Measurements from ENCODE around the gene PAX8. TPM values are rescaled to one million over a fixed set of nuclear protein-coding genes. Genes with fewer than 3 reads are reported as not detected.

Gene PAX8
- polyA plus RNA-seq, 1 of the 3 experiments (the other 2 are of a cell fraction) = 0.23 TPM

- Histone ChIP-seq H2AFZ (ENCODE audit: low read depth) (no peak overlapping the region), H3K79me2 (ENCODE audit: insufficient read depth) (no peaks in the 10 kb centered on the region), H3K4me2 (no peak overlapping the region), H3K27me3 (ENCODE audit: insufficient read depth) (peaks cover 97% of the 10 kb centered on the region), H3K9me2 (no peaks in the 10 kb centered on the region), H3K9ac (no peak overlapping the region), H3K9me3 (no peaks in the 10 kb centered on the region), H3F3A (replicated peaks; ENCODE audit: insufficient read depth) (no peaks in the 10 kb centered on the region), H4K20me1 (ENCODE audit: insufficient read depth) (no peaks in the 10 kb centered on the region), H3K27ac (ENCODE audit: low read depth in 2 of 2, low read length in 1 of 2) (no peak overlapping the region), H3K4me3 (ENCODE audit: low read depth in 2 of 2, low read length in 1 of 2) (no peak overlapping the region), H3K36me3 (replicated peaks in 1 of 2; ENCODE audit: control insufficient read depth in 1 of 2, insufficient read depth in 2 of 2, low read length in 1 of 2) (no peaks in the 10 kb centered on the region), H3K4me1 (ENCODE audit: control insufficient read depth in 1 of 2, insufficient read depth in 2 of 2, low read depth in 1 of 2, low read length in 1 of 2) (peaks cover 0 to 8% of the 10 kb centered on the region in 2 experiments; a peak in 1 of 4 replicates)
- ChIA-PET CTCF (interaction anchor here (0.6 to 1.6 kb wide), 3 partner anchors 104 to 129 kb away, joined by 3 to 9 read pairs (median 6); no protein-coding TSS in a partner anchor), POLR2A (no interaction called here)
- TF ChIP-seq RCOR1 (IDR thresholded peaks at IDR 0.05; ENCODE audit: low read length) (no peak), USF1 (IDR thresholded peaks at IDR 0.05; ENCODE audit: borderline replicate concordance, low read depth) (no peak), USF2 (IDR thresholded peaks at IDR 0.05; ENCODE audit: borderline replicate concordance, low read depth, low read length) (no peak), MXI1 (IDR thresholded peaks at IDR 0.05; ENCODE audit: low read depth, low read length) (no peak), RXRA (IDR thresholded peaks at IDR 0.05; ENCODE audit: borderline replicate concordance, low read depth) (no peak), ZBTB33 (IDR thresholded peaks at IDR 0.05; ENCODE audit: borderline replicate concordance, low read depth) (no peak), RFX5 (IDR thresholded peaks at IDR 0.05; ENCODE audit: low read length) (no peak), EP300 (IDR thresholded peaks at IDR 0.05; ENCODE audit: borderline replicate concordance in 1 of 2, low read depth in 1 of 2, low read length in 1 of 2) (no peak), YY1 (IDR thresholded peaks at IDR 0.05; ENCODE audit: low read depth) (no peak), FOXM1 (IDR thresholded peaks at IDR 0.05; ENCODE audit: low read depth) (no peak), ELF1 (IDR thresholded peaks at IDR 0.05) (no peak), TAF1 (IDR thresholded peaks at IDR 0.05; ENCODE audit: borderline replicate concordance, low read depth, low read length) (no peak), POLR2AphosphoS5 (IDR thresholded peaks at IDR 0.05; ENCODE audit: low read depth, low read length) (no peak), GATA2 (CRISPR knock-in tag; IDR thresholded peaks at IDR 0.05) (no peak)
- TF ChIP-seq, protein P1, sequence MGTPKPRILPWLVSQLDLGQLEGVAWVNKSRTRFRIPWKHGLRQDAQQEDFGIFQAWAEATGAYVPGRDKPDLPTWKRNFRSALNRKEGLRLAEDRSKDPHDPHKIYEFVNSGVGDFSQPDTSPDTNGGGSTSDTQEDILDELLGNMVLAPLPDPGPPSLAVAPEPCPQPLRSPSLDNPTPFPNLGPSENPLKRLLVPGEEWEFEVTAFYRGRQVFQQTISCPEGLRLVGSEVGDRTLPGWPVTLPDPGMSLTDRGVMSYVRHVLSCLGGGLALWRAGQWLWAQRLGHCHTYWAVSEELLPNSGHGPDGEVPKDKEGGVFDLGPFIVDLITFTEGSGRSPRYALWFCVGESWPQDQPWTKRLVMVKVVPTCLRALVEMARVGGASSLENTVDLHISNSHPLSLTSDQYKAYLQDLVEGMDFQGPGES (IDR thresholded peaks at IDR 0.05; ENCODE audit: low read depth, low read length) = no peak
- TF ChIP-seq, protein P2, sequence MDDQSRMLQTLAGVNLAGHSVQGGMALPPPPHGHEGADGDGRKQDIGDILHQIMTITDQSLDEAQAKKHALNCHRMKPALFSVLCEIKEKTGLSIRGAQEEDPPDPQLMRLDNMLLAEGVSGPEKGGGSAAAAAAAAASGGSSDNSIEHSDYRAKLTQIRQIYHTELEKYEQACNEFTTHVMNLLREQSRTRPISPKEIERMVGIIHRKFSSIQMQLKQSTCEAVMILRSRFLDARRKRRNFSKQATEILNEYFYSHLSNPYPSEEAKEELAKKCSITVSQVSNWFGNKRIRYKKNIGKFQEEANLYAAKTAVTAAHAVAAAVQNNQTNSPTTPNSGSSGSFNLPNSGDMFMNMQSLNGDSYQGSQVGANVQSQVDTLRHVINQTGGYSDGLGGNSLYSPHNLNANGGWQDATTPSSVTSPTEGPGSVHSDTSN (IDR thresholded peaks at IDR 0.05) = no peak
- TF ChIP-seq, protein P3, sequence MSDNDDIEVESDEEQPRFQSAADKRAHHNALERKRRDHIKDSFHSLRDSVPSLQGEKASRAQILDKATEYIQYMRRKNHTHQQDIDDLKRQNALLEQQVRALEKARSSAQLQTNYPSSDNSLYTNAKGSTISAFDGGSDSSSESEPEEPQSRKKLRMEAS (IDR thresholded peaks at IDR 0.05; ENCODE audit: low read depth) = no peak
- TF ChIP-seq, protein P4, sequence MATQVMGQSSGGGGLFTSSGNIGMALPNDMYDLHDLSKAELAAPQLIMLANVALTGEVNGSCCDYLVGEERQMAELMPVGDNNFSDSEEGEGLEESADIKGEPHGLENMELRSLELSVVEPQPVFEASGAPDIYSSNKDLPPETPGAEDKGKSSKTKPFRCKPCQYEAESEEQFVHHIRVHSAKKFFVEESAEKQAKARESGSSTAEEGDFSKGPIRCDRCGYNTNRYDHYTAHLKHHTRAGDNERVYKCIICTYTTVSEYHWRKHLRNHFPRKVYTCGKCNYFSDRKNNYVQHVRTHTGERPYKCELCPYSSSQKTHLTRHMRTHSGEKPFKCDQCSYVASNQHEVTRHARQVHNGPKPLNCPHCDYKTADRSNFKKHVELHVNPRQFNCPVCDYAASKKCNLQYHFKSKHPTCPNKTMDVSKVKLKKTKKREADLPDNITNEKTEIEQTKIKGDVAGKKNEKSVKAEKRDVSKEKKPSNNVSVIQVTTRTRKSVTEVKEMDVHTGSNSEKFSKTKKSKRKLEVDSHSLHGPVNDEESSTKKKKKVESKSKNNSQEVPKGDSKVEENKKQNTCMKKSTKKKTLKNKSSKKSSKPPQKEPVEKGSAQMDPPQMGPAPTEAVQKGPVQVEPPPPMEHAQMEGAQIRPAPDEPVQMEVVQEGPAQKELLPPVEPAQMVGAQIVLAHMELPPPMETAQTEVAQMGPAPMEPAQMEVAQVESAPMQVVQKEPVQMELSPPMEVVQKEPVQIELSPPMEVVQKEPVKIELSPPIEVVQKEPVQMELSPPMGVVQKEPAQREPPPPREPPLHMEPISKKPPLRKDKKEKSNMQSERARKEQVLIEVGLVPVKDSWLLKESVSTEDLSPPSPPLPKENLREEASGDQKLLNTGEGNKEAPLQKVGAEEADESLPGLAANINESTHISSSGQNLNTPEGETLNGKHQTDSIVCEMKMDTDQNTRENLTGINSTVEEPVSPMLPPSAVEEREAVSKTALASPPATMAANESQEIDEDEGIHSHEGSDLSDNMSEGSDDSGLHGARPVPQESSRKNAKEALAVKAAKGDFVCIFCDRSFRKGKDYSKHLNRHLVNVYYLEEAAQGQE (IDR thresholded peaks at IDR 0.05; ENCODE audit: low read depth, low read length) = no peak
- TF ChIP-seq, protein P5, sequence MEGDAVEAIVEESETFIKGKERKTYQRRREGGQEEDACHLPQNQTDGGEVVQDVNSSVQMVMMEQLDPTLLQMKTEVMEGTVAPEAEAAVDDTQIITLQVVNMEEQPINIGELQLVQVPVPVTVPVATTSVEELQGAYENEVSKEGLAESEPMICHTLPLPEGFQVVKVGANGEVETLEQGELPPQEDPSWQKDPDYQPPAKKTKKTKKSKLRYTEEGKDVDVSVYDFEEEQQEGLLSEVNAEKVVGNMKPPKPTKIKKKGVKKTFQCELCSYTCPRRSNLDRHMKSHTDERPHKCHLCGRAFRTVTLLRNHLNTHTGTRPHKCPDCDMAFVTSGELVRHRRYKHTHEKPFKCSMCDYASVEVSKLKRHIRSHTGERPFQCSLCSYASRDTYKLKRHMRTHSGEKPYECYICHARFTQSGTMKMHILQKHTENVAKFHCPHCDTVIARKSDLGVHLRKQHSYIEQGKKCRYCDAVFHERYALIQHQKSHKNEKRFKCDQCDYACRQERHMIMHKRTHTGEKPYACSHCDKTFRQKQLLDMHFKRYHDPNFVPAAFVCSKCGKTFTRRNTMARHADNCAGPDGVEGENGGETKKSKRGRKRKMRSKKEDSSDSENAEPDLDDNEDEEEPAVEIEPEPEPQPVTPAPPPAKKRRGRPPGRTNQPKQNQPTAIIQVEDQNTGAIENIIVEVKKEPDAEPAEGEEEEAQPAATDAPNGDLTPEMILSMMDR (IDR thresholded peaks at IDR 0.05) = no peak
- WGBS (ENCODE audit: low lambda C conversion rate) = 9% methylated on average over 7 of the region's 7 CpGs
- no peak for DNase-seq
Measured at GRCh38 chr2:113266431-113266830, 12.3 kb downstream of the PAX8 start.
